Heart left ventricle (tissue), 16 donors: Measurements from ENCODE around the gene NR1D1. TPM values are rescaled to one million over a fixed set of nuclear protein-coding genes. Genes with fewer than 3 reads are reported as not detected.

Experiments
- ATAC-seq, 4 donors: fragments of 200-7000 bp; cut with Tn5 transposase; one replicate each; pipeline ENCODE4 v1.9.1; 2020 to 2022; ENCODE audit warnings: moderate library complexity in 4 of 4, mild to moderate bottlenecking in 3 of 4, moderate number of reproducible peaks in 1 of 4
- DNase-seq, 5 donors: peaks; one replicate each; pipeline ENCODE4 v3.0.0-alpha.2; 2020
- H3K27ac ChIP-seq, 12 donors: fragments of 200-600 bp; sonication (generic) in 4 of 12; one replicate each; pipeline versions ENCODE4 v1.5.0 to v1.8.0; 2016 to 2022; ENCODE audit warnings: mild to moderate bottlenecking in 2 of 12
- H3K27me3 ChIP-seq, 9 donors: fragments of 200-600 bp; sonication (generic) in 2 of 9; one replicate each; pipeline versions ENCODE4 v1.5.1 to v1.8.0; 2016 to 2022; ENCODE audit warnings: mild to moderate bottlenecking in 3 of 9
- H3K36me3 ChIP-seq, 9 donors: fragments of 200-600 bp; sonication (generic) in 2 of 9; one replicate each; pipeline versions ENCODE4 v1.5.0 to v1.8.0; 2018 to 2022; ENCODE audit warnings: mild to moderate bottlenecking in 2 of 9
- H3K4me1 ChIP-seq, 12 donors: fragments of 200-600 bp; sonication (generic) in 4 of 12; one replicate each; pipeline versions ENCODE4 v1.5.0 to v1.8.0; 2016 to 2022; ENCODE audit warnings: mild to moderate bottlenecking in 3 of 12
- H3K4me3 ChIP-seq, 12 donors: fragments of 200-600 bp; sonication (generic) in 4 of 12; one replicate each; pipeline versions ENCODE4 v1.5.0 to v1.8.0; 2017 to 2022; ENCODE audit warnings: mild to moderate bottlenecking in 9 of 12, moderate library complexity in 4 of 12
- H3K9me3 ChIP-seq, 12 donors: fragments of 200-600 bp; sonication (generic) in 4 of 12; one replicate each; pipeline versions ENCODE4 v1.5.0 to v1.8.0; 2016 to 2022; ENCODE audit warnings: mild to moderate bottlenecking in 1 of 12
- CTCF ChIP-seq, 12 donors: fragments of 200-600 bp; sonication (generic) in 4 of 12; IDR thresholded peaks; one replicate each; pipeline versions ENCODE4 v1.5.0 to v1.8.0; 2018 to 2022; ENCODE audit warnings: antibody characterized with exemption in 12 of 12, mild to moderate bottlenecking in 5 of 12
- POLR2A ChIP-seq, 2 donors: fragments of 450-650 bp; IDR thresholded peaks; one replicate each; pipeline ENCODE4 v1.6.1; 2017; ENCODE audit warnings: antibody characterized with exemption in 2 of 2, mild to moderate bottlenecking in 2 of 2, moderate library complexity in 2 of 2
- WGBS, 4 donors: extraction: QIAGEN DNeasy Blood & Tissue Kit in 2 of 4; methylation state at CpG; one replicate each; pipeline versions ENCODE4 v1.1.5 to v1.1.7; 2013 to 2018; 5-methylcytosine and 5-hydroxymethylcytosine counted together
- intact Hi-C, 10 donors: fragments of 100-400 bp; cut with DNase I; formaldehyde crosslinking; loops; one replicate each; pipeline versions ENCODE4 v1.11.1 to v1.14.2; 2022
- polyA plus RNA-seq, 2 donors: library from polyadenylated mRNA; stranded (reverse); fragments of 200-250 nt; gene quantifications; one replicate each; pipeline ENCODE4 v1.2.3, GENCODE V29; 2013
- total RNA-seq, 9 donors: library from RNA; depleted of rRNA in 2 of 9; stranded (reverse); fragments of >200 nt in 2 of 9; fragmentation: NEBNext Ultra II Directional in 3 of 9; extraction: Animal tissue kit (Norgen Biotek cat#: 25700) in 3 of 9; gene quantifications; one replicate each; pipeline versions ENCODE4 v1.1.0 to v1.2.4, GENCODE V29; 2016 to 2023
- donor health status: ischemic (EF 13 %, LVEDD 7.1; RV severe dilation, severe dysfunction).
- donor health status: healthy with polysubstance abuse.
- donor health status: DM: no; HTN: yes; CAD: no.
- donor health status: DM: no; HTN: no; CAD: no.
- donor health status: ischemic (EF 25% LVEDD 6.9; RV normal size, moderate dysfunction).
- donor health status: ischemic (EF 25% LVEDD 5.7; RV mildly dilated, moderate dysfunction).
- donor health status: healthy.
- donor health status: DM: yes; HTN: yes; CAD: no.
- donor health status: ischemic (EF 35%, LVEDD 5.7; RV mildly dilated, moderate dysfunction).
- donor health status: nonischemic (EF 11% LVEDD 7.7; RV severe dilation, severe dysfunction).
- donor health status: DM: yes; HTN: yes; CAD: no.
- donor health status: PGD.
- donor health status: ischemic (EF 29% LVEDD 5.4; RV normal size, mild dysfunction).
- donor health status: nonischemic (EF 23%, LVEDD 6.1; RV moderate dilation, normal function).

NR1D1 gene
- total and polyA plus RNA-seq, 11 donors, result 5.8 to 36.1 (median 20.2) TPM

- intact Hi-C loops, result loop anchor here in 4 of 10 donors (1.0 to 5.0 kb wide), 3 partner anchors 23 to 38 kb away; no protein-coding TSS in a partner anchor
- peak; percentile 78 to 94 (median 90) for DNase-seq
Observed at GRCh38 chr17:40075201-40075941, 25.0 kb downstream of the NR1D1 start.

GRCh38 chr17:40074871-40075200 is 25.6 kb downstream of the NR1D1 start:
- H3K36me3 ChIP-seq, result peaks cover 0 to 49% (median 27%) of the 10 kb centered on the region in 9 donors
- ATAC-seq, result peak in 3 of 4 donors; percentile 1 to 7 (median 3)
- H3K9me3 ChIP-seq, result no peaks in the 10 kb centered on the region
- H3K4me3 ChIP-seq, result peak overlapping the region in 3 of 12 donors; percentile 2 to 27 (median 8)
- peak overlapping the region; percentile 62 to 100 (median 95) for H3K27ac ChIP-seq
- no peak for TF ChIP-seq CTCF (IDR thresholded peaks at IDR 0.05)
- no peak for TF ChIP-seq POLR2A (IDR thresholded peaks at IDR 0.05)
- DNase-seq, result no peak
- H3K4me1 ChIP-seq, result peaks cover 35 to 83% (median 73%) of the 10 kb centered on the region in 12 donors
- intact Hi-C loops, result loop anchor here in 4 of 10 donors (1.0 to 5.0 kb wide), 3 partner anchors 23 to 38 kb away; no protein-coding TSS in a partner anchor
- H3K27me3 ChIP-seq, result no peaks in the 10 kb centered on the region
- WGBS, 4 donors, result 37 to 46% (median 38%) methylated on average over 6 of the region's 6 CpGs

More at GRCh38 chr17:40075201-40075941, 25.0 kb downstream of the NR1D1 start:
- Histone ChIP-seq H3K27ac (peak overlapping the region; percentile 62 to 100 (median 95)), H3K4me3 (peak overlapping the region in 8 of 12 donors; percentile 2 to 27 (median 18)), H3K4me1 (peaks cover 31 to 77% (median 68%) of the 10 kb centered on the region in 12 donors), H3K27me3 (no peaks in the 10 kb centered on the region), H3K36me3 (peaks cover 0 to 54% (median 32%) of the 10 kb centered on the region in 9 donors), H3K9me3 (no peaks in the 10 kb centered on the region)
- TF ChIP-seq CTCF (IDR thresholded peaks at IDR 0.05) (peak; percentile 76 to 90 (median 84)), POLR2A (IDR thresholded peaks at IDR 0.05) (no peak)
- WGBS, 4 donors, result 3 to 10% (median 8%) methylated on average over 8 to 11 of the region's 11 CpGs
- peak; percentile 66 to 72 (median 68) for ATAC-seq

GRCh38 chr17:40074175-40074512 is 26.2 kb downstream of the NR1D1 start:
- Histone ChIP-seq H3K9me3 (no peaks in the 10 kb centered on the region), H3K27me3 (no peaks in the 10 kb centered on the region), H3K27ac (peak overlapping the region; percentile 62 to 100 (median 95)), H3K36me3 (peaks cover 0 to 42% (median 22%) of the 10 kb centered on the region in 9 donors), H3K4me1 (peaks cover 39 to 90% (median 80%) of the 10 kb centered on the region in 12 donors), H3K4me3 (no peak overlapping the region)
- intact Hi-C loops, result no loop called here
- no peak for DNase-seq
- TF ChIP-seq CTCF (IDR thresholded peaks at IDR 0.05), result no peak
- TF ChIP-seq POLR2A (IDR thresholded peaks at IDR 0.05), result no peak
- 80 to 90% (median 86%) methylated on average over 8 of the region's 8 CpGs for WGBS, 4 donors
- no peak for ATAC-seq

GRCh38 chr17:40073454-40074174 is 26.8 kb downstream of the NR1D1 start:
- peaks cover 0 to 36% (median 17%) of the 10 kb centered on the region in 9 donors for H3K36me3 ChIP-seq
- ATAC-seq, result no peak
- H3K4me3 ChIP-seq, result no peak overlapping the region
- H3K27ac ChIP-seq, result peak overlapping the region; percentile 79 to 100 (median 95)
- intact Hi-C loops, result no loop called here
- WGBS, 4 donors, result 71 to 80% (median 74%) methylated on average over 6 to 7 of the region's 7 CpGs
- H3K9me3 ChIP-seq, result no peaks in the 10 kb centered on the region
- no peak for DNase-seq
- TF ChIP-seq CTCF (IDR thresholded peaks at IDR 0.05) (no peak), POLR2A (IDR thresholded peaks at IDR 0.05) (no peak)
- peaks cover 40 to 95% (median 83%) of the 10 kb centered on the region in 12 donors for H3K4me1 ChIP-seq
- H3K27me3 ChIP-seq, result no peaks in the 10 kb centered on the region
